ENCODE measurements around the gene ACTBL2. TPM values are rescaled to one million over a fixed set of nuclear protein-coding genes. Genes with fewer than 3 reads are reported as not detected.

The ACTBL2 gene
- total and polyA plus RNA-seq, 2 experiments from 2014 or later = 0.11 to 0.34 TPM

DNA sequence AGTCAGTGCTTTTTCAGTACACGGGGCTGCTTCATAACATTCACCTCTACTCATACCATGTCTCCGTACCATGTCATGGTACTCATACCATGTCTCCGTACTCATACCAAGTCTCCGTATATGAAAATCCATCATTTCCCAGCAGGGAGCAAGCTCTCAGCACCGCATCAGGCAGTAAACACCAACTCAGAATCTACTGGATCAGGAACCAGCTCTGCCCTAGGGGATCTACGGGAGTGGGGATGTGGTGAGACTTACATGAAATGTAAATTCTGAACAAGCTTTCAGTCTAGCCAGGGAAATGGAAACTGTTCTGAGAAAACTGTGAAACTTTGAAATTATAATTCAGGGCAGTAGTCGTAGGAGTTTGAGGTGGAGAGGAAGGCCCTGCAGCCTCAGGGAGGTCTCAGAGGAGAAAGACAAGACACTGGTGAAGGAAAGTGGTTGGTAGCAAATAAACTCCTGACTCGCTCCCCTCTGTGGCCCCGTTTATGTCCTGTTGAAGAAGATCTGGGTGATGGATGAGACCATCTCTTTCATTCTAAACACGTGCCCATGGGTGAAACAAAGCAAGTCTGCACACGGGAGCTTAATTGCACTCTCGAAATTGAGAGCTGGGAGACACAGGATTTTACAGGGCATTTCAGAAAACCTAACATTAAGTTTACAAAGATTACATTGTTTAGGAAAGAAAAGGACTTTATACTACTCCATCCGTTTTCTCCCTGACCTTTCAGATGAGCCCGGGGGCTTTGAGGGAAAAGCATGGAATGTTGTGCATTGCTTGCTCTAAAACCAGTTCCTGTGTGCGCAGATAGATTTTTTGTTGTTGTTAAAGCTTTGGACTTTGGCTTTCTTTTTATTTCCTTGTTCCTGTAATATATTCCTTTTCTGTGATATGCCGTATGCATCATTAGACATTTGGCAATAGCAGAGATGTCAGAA is 26.8 kb downstream of the ACTBL2 start:
- Histone ChIP-seq H3K27me3 (replicated peaks; ENCODE audit: insufficient read depth) (no peaks in the 10 kb centered on the region), H3K9me2 (ENCODE audit: insufficient read depth) (no peaks in the 10 kb centered on the region), H4K20me1 (ENCODE audit: insufficient read depth) (no peaks in the 10 kb centered on the region), H3K4me2 (ENCODE audit: unreplicated experiment) (no peak overlapping the region), H3F3A (ENCODE audit: insufficient read depth) (no peaks in the 10 kb centered on the region), H3K27ac (no peak overlapping the region), H3K4me3 (no peak overlapping the region), H3K36me3 (ENCODE audit: low read depth) (no peaks in the 10 kb centered on the region), H3K9ac (no peak overlapping the region), H3K9me3 (ENCODE audit: low read depth) (no peaks in the 10 kb centered on the region), H3K79me2 (ENCODE audit: insufficient read depth) (no peaks in the 10 kb centered on the region), H2AFZ (no peak overlapping the region), H3K4me1 (ENCODE audit: insufficient read depth) (peaks cover 11% of the 10 kb centered on the region)
- TF ChIP-seq EZH2 (IDR thresholded peaks at IDR 0.05; ENCODE audit: insufficient read depth, poor library complexity, severe bottlenecking) (no peak), EZH2phosphoT487 (IDR thresholded peaks at IDR 0.05; ENCODE audit: insufficient read depth, low read depth) (no peak)
- in situ Hi-C loops (cut with MboI) = no loop called here
- WGBS, 2 experiments (ENCODE audit: low coverage in 1 of 2, low lambda C conversion rate in 2 of 2, missing lambda C conversion rate in 2 of 2) = 90 to 92% methylated on average over 16 of the region's 16 CpGs
- no peak for DNase-seq

- Histone ChIP-seq H3K36me3 (ENCODE audit: low read depth) (no peaks in the 10 kb centered on the region), H3K9ac (no peak overlapping the region), H3K4me2 (ENCODE audit: unreplicated experiment) (no peak overlapping the region), H3K79me2 (ENCODE audit: insufficient read depth) (no peaks in the 10 kb centered on the region), H3K4me1 (ENCODE audit: insufficient read depth) (peaks cover 11% of the 10 kb centered on the region), H3K4me3 (no peak overlapping the region), H4K20me1 (ENCODE audit: insufficient read depth) (no peaks in the 10 kb centered on the region), H3F3A (ENCODE audit: insufficient read depth) (no peaks in the 10 kb centered on the region), H3K9me2 (ENCODE audit: insufficient read depth) (no peaks in the 10 kb centered on the region), H2AFZ (no peak overlapping the region), H3K27ac (no peak overlapping the region), H3K9me3 (ENCODE audit: low read depth) (no peaks in the 10 kb centered on the region), H3K27me3 (replicated peaks; ENCODE audit: insufficient read depth) (no peaks in the 10 kb centered on the region)
- DNase-seq = no peak
- TF ChIP-seq EZH2phosphoT487 (IDR thresholded peaks at IDR 0.05; ENCODE audit: insufficient read depth, low read depth) = no peak
- TF ChIP-seq EZH2 (IDR thresholded peaks at IDR 0.05; ENCODE audit: insufficient read depth, poor library complexity, severe bottlenecking) = no peak
- in situ Hi-C loops (cut with MboI) = no loop called here
Observed at GRCh38 chr5:57454896-57455295, 27.7 kb downstream of the ACTBL2 start.

DNA sequence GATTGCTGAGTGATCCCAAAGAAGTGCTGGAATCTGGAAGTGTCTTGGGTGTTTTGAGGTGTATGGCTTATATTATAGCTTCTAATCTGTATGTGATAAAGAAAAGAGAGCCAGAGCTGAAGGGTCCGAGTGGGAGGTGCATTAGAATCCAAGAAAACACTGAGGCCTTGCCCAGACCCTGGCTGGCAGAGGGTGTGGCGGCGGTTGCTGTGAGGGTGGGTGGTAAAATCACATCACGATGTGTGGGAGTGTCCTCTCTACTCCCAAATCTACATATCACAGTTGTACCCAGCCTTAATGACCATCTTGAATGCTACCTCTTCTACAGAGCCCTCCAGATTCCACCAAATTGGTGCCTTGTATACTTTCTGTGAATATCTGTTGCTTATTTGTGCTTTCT is 28.9 kb downstream of the ACTBL2 start:
- Histone ChIP-seq H3K9ac (no peak overlapping the region), H3F3A (ENCODE audit: insufficient read depth) (no peaks in the 10 kb centered on the region), H3K9me2 (ENCODE audit: insufficient read depth) (no peaks in the 10 kb centered on the region), H3K4me2 (ENCODE audit: unreplicated experiment) (no peak overlapping the region), H3K36me3 (ENCODE audit: low read depth) (no peaks in the 10 kb centered on the region), H3K4me3 (no peak overlapping the region), H3K9me3 (ENCODE audit: low read depth) (no peaks in the 10 kb centered on the region), H4K20me1 (ENCODE audit: insufficient read depth) (no peaks in the 10 kb centered on the region), H3K79me2 (ENCODE audit: insufficient read depth) (no peaks in the 10 kb centered on the region), H3K4me1 (ENCODE audit: insufficient read depth) (peaks cover 11% of the 10 kb centered on the region), H3K27ac (no peak overlapping the region), H3K27me3 (replicated peaks; ENCODE audit: insufficient read depth) (no peaks in the 10 kb centered on the region), H2AFZ (no peak overlapping the region)
- TF ChIP-seq EZH2phosphoT487 (IDR thresholded peaks at IDR 0.05; ENCODE audit: insufficient read depth, low read depth) = no peak
- no peak for TF ChIP-seq EZH2 (IDR thresholded peaks at IDR 0.05; ENCODE audit: insufficient read depth, poor library complexity, severe bottlenecking)
- DNase-seq = no peak
- in situ Hi-C loops (cut with MboI) = no loop called here
- 76 to 89% methylated on average over 4 of the region's 4 CpGs for WGBS, 2 experiments (ENCODE audit: low coverage in 1 of 2, low lambda C conversion rate in 2 of 2, missing lambda C conversion rate in 2 of 2)

GRCh38 chr5:57452885-57453284 is 29.7 kb downstream of the ACTBL2 start:
- DNase-seq = no peak
- Histone ChIP-seq H3K36me3 (ENCODE audit: low read depth) (no peaks in the 10 kb centered on the region), H3F3A (ENCODE audit: insufficient read depth) (peaks cover 5% of the 10 kb centered on the region), H3K9ac (no peak overlapping the region), H3K9me2 (ENCODE audit: insufficient read depth) (no peaks in the 10 kb centered on the region), H4K20me1 (ENCODE audit: insufficient read depth) (no peaks in the 10 kb centered on the region), H3K79me2 (ENCODE audit: insufficient read depth) (no peaks in the 10 kb centered on the region), H3K4me3 (no peak overlapping the region), H3K27me3 (replicated peaks; ENCODE audit: insufficient read depth) (no peaks in the 10 kb centered on the region), H3K4me2 (ENCODE audit: unreplicated experiment) (no peak overlapping the region), H3K9me3 (ENCODE audit: low read depth) (no peaks in the 10 kb centered on the region), H3K4me1 (ENCODE audit: insufficient read depth) (peaks cover 16% of the 10 kb centered on the region), H2AFZ (no peak overlapping the region), H3K27ac (no peak overlapping the region)
- in situ Hi-C loops (cut with MboI) = no loop called here
- no peak for TF ChIP-seq EZH2phosphoT487 (IDR thresholded peaks at IDR 0.05; ENCODE audit: insufficient read depth, low read depth)
- TF ChIP-seq EZH2 (IDR thresholded peaks at IDR 0.05; ENCODE audit: insufficient read depth, poor library complexity, severe bottlenecking) = no peak

All from GM23248 (cell line).